Liver (tissue), 9 donors: Measurements from ENCODE around the gene RRAS2. TPM values are rescaled to one million over a fixed set of nuclear protein-coding genes. Genes with fewer than 3 reads are reported as not detected.

Source experiments
- DNase-seq: peaks from one replicate; pipeline ENCODE4 v3.0.0-alpha.2; 2017; ENCODE audit warnings: low spot score
- H3K27ac ChIP-seq, 2 donors: one replicate each; pipeline ENCODE4 v1.7.0; 2013; ENCODE audit warnings: inconsistent platforms in 2 of 2, low read length in 2 of 2, control low read depth in 1 of 2, low read depth in 1 of 2, mild to moderate bottlenecking in 1 of 2
- H3K27me3 ChIP-seq, 4 donors: one replicate each; pipeline versions ENCODE4 v1.6.1 to v1.7.0; 2013; ENCODE audit warnings: low read length in 3 of 4, inconsistent platforms in 1 of 4, mild to moderate bottlenecking in 1 of 4, moderate library complexity in 1 of 4; ENCODE audit not compliant: control insufficient read depth in 4 of 4, insufficient read depth in 4 of 4
- H3K36me3 ChIP-seq, 4 donors: one replicate each; pipeline versions ENCODE4 v1.6.1 to v1.7.0; 2013; ENCODE audit warnings: low read length in 3 of 4, mild to moderate bottlenecking in 3 of 4, low read depth in 1 of 4, moderate library complexity in 1 of 4; ENCODE audit not compliant: control insufficient read depth in 4 of 4, insufficient read depth in 3 of 4
- H3K4me1 ChIP-seq, 4 donors: one replicate each; pipeline versions ENCODE4 v1.6.1 to v1.7.0; 2013; ENCODE audit warnings: low read length in 3 of 4, mild to moderate bottlenecking in 3 of 4, moderate library complexity in 1 of 4; ENCODE audit not compliant: control insufficient read depth in 4 of 4, insufficient read depth in 4 of 4
- H3K4me3 ChIP-seq, 3 donors: one replicate each; pipeline versions ENCODE4 v1.6.1 to v1.7.0; 2013; ENCODE audit warnings: low read length in 3 of 3, control low read depth in 1 of 3, low read depth in 1 of 3, mild to moderate bottlenecking in 1 of 3
- H3K9ac ChIP-seq, 2 donors: one replicate each; pipeline ENCODE4 v1.7.0; 2013; ENCODE audit warnings: low read length in 2 of 2, mild to moderate bottlenecking in 2 of 2, moderate library complexity in 2 of 2, control low read depth in 1 of 2, low read depth in 1 of 2
- H3K9me3 ChIP-seq, 4 donors: one replicate each; pipeline versions ENCODE4 v1.6.1 to v1.7.0; 2013; ENCODE audit warnings: low read length in 3 of 4; ENCODE audit not compliant: control insufficient read depth in 4 of 4
- EGR1 ChIP-seq, 2 donors: IDR thresholded peaks; 2 replicates each; pipeline ENCODE4 v1.6.1; 2016 to 2018; ENCODE audit warnings: antibody characterized with exemption in 2 of 2, low read depth in 2 of 2
- FOXA1 ChIP-seq: IDR thresholded peaks from 2 replicates; pipeline ENCODE4 v1.6.1; 2016; ENCODE audit warnings: antibody characterized with exemption
- GABPA ChIP-seq, 2 donors: IDR thresholded peaks in 1 of 2; conservative IDR thresholded peaks in 1 of 2; 2 replicates each; pipeline ENCODE4 v1.6.1; 2016; ENCODE audit warnings: antibody characterized with exemption in 2 of 2, mild to moderate bottlenecking in 1 of 2, moderate library complexity in 1 of 2
- HNF4A ChIP-seq, 2 donors: conservative IDR thresholded peaks; 2 replicates each; pipeline ENCODE4 v1.6.1; 2016; ENCODE audit warnings: antibody characterized with exemption in 2 of 2, mild to moderate bottlenecking in 2 of 2
- JUND ChIP-seq, 2 donors: IDR thresholded peaks; 2 replicates each; pipeline ENCODE4 v1.6.1; 2016; ENCODE audit warnings: antibody characterized with exemption in 2 of 2
- NR2F2 ChIP-seq: IDR thresholded peaks from 2 replicates; pipeline ENCODE4 v1.6.1; 2016; ENCODE audit warnings: antibody characterized with exemption
- RAD21 ChIP-seq, 2 donors: IDR thresholded peaks; 2 replicates each; pipeline ENCODE4 v1.6.1; 2016; ENCODE audit warnings: antibody characterized with exemption in 2 of 2, mild to moderate bottlenecking in 2 of 2
- RXRA ChIP-seq, 2 donors: IDR thresholded peaks; 2 replicates each; pipeline ENCODE4 v1.6.1; 2017 to 2018; ENCODE audit warnings: antibody characterized with exemption in 2 of 2, mild to moderate bottlenecking in 1 of 2
- SP1 ChIP-seq: IDR thresholded peaks from 2 replicates; pipeline ENCODE4 v1.6.1; 2018; ENCODE audit warnings: antibody characterized with exemption, mild to moderate bottlenecking
- TAF1 ChIP-seq: conservative IDR thresholded peaks from 2 replicates; pipeline ENCODE4 v1.6.1; 2016; ENCODE audit warnings: antibody characterized with exemption, mild to moderate bottlenecking
- YY1 ChIP-seq: IDR thresholded peaks from 2 replicates; pipeline ENCODE4 v1.6.1; 2016; ENCODE audit warnings: antibody characterized with exemption, mild to moderate bottlenecking
- WGBS: extraction: QIAGEN DNeasy Blood & Tissue Kit; methylation state at CpG from one replicate; pipeline ENCODE4 v1.1.7; 2013; 5-methylcytosine and 5-hydroxymethylcytosine counted together
- polyA plus RNA-seq, 2 donors: library from polyadenylated mRNA; stranded (reverse) in 1 of 2; unstranded in 1 of 2; fragments of 200-250 nt in 1 of 2; fragments of >200 nt in 1 of 2; fragmentation: Nextera tagmentation in 1 of 2; extraction: Ambion mirVana in 1 of 2; gene quantifications; one replicate each; pipeline versions ENCODE4 v1.2.1 to v1.2.3, GENCODE V29; 2013 to 2015
- total RNA-seq, 2 donors: library from RNA; depleted of rRNA; stranded (reverse); fragments of >200 nt; gene quantifications; one replicate each; pipeline ENCODE4 v1.2.3, GENCODE V29; 2014
- TF ChIP-seq, protein P1 (sequence below): fragments of 150-350 bp; IDR thresholded peaks from 2 replicates; pipeline ENCODE4 v1.5.1; 2017; ENCODE audit warnings: improper control_type of control experiment, low read depth, low read length; ENCODE audit not compliant: missing input control
- TF ChIP-seq, protein P2 (sequence below): IDR thresholded peaks from 2 replicates; pipeline ENCODE4 v1.6.1; 2016; ENCODE audit warnings: antibody characterized with exemption
- TF ChIP-seq, protein P3 (sequence below): IDR thresholded peaks from 2 replicates; pipeline ENCODE4 v1.6.1; 2016; ENCODE audit warnings: antibody characterized with exemption
- TF ChIP-seq, protein P4 (sequence below): IDR thresholded peaks from 2 replicates; pipeline ENCODE4 v1.6.1; 2016; ENCODE audit warnings: antibody characterized with exemption, mild to moderate bottlenecking
- donor health status: healthy.
- donor health status: healthy.
- donor health status: healthy.
- donor health status: healthy.
- donor health status: healthy.

The RRAS2 gene
- total and polyA plus RNA-seq, 4 donors, result 11.2 to 23.8 (median 17.5) TPM

DNA sequence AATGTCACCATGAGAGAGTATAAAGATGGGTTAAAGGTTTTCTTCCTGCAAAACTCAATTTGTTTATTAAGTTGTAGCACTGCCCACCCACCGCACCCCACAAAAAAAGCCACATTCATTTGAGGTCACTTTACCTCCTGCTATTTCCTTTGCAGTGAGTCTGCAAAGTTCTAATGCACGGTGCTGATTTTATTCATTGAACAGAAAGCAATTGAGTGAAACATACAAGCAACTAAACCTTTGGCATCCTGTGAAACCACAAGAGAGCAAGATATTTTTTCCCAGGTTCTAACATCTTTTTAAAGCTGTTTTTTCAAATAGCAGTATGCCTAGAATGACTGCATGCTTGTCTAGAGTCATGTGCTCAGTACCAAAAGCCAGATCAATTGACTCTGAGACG, 39.0 kb downstream of the RRAS2 start:
- H3K9me3 ChIP-seq, result no peaks in the 10 kb centered on the region
- no peak for DNase-seq
- no peak overlapping the region for H3K9ac ChIP-seq
- no peak overlapping the region for H3K27ac ChIP-seq
- no peaks in the 10 kb centered on the region for H3K36me3 ChIP-seq
- H3K4me1 ChIP-seq, result peaks cover 2 to 11% (median 7%) of the 10 kb centered on the region in 4 donors
- 73% methylated on average over 3 of the region's 3 CpGs for WGBS
- H3K27me3 ChIP-seq, result no peaks in the 10 kb centered on the region
- TF ChIP-seq, protein P1, sequence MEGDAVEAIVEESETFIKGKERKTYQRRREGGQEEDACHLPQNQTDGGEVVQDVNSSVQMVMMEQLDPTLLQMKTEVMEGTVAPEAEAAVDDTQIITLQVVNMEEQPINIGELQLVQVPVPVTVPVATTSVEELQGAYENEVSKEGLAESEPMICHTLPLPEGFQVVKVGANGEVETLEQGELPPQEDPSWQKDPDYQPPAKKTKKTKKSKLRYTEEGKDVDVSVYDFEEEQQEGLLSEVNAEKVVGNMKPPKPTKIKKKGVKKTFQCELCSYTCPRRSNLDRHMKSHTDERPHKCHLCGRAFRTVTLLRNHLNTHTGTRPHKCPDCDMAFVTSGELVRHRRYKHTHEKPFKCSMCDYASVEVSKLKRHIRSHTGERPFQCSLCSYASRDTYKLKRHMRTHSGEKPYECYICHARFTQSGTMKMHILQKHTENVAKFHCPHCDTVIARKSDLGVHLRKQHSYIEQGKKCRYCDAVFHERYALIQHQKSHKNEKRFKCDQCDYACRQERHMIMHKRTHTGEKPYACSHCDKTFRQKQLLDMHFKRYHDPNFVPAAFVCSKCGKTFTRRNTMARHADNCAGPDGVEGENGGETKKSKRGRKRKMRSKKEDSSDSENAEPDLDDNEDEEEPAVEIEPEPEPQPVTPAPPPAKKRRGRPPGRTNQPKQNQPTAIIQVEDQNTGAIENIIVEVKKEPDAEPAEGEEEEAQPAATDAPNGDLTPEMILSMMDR, result no peak
- TF ChIP-seq FOXA1 (no peak), RAD21 (IDR thresholded peaks at IDR 0.05) (no peak), JUND (IDR thresholded peaks at IDR 0.05) (no peak), HNF4A (conservative IDR thresholded peaks at IDR 0.05) (no peak), SP1 (no peak), TAF1 (no peak)
- TF ChIP-seq, protein P2, sequence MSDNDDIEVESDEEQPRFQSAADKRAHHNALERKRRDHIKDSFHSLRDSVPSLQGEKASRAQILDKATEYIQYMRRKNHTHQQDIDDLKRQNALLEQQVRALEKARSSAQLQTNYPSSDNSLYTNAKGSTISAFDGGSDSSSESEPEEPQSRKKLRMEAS, result no peak
- TF ChIP-seq, protein P3, sequence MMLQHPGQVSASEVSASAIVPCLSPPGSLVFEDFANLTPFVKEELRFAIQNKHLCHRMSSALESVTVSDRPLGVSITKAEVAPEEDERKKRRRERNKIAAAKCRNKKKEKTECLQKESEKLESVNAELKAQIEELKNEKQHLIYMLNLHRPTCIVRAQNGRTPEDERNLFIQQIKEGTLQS, result no peak
- H3K4me3 ChIP-seq, result no peak overlapping the region

DNA sequence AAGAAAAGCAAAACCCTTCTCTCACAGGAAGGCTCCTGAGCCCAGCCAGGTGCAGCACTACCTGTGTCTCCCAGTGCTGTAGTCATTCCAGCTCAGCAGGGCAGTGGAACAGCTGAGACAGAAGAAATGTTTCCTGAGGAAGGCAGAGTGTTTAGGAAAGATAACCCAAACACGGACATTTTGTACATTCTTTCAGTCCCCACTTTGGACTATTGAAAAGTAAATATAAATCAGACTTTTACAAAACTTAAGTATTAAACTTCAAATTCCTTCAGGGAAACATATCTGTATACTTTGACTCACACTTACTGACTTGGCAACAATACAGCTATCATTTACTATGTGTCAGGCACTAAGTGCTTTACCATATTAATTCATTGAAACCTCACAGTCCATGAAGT, 40.4 kb downstream of the RRAS2 start:
- H3K9ac ChIP-seq, result no peak overlapping the region
- WGBS, result 60% methylated on average over 1 of the region's 1 CpG
- no peaks in the 10 kb centered on the region for H3K27me3 ChIP-seq
- no peaks in the 10 kb centered on the region for H3K36me3 ChIP-seq
- no peak overlapping the region for H3K4me3 ChIP-seq
- TF ChIP-seq, protein P2, result no peak
- TF ChIP-seq RAD21 (IDR thresholded peaks at IDR 0.05) (no peak), RXRA (IDR thresholded peaks at IDR 0.05) (no peak), EGR1 (IDR thresholded peaks at IDR 0.05; ENCODE audit: low read depth in 2 of 2) (no peak), GABPA (IDR thresholded peaks at IDR 0.05 in 1 of 2, conservative IDR thresholded peaks at IDR 0.05 in 1 of 2) (no peak), FOXA1 (no peak), YY1 (no peak), HNF4A (conservative IDR thresholded peaks at IDR 0.05) (no peak), NR2F2 (no peak)
- TF ChIP-seq, protein P1, result no peak
- TF ChIP-seq, protein P4, sequence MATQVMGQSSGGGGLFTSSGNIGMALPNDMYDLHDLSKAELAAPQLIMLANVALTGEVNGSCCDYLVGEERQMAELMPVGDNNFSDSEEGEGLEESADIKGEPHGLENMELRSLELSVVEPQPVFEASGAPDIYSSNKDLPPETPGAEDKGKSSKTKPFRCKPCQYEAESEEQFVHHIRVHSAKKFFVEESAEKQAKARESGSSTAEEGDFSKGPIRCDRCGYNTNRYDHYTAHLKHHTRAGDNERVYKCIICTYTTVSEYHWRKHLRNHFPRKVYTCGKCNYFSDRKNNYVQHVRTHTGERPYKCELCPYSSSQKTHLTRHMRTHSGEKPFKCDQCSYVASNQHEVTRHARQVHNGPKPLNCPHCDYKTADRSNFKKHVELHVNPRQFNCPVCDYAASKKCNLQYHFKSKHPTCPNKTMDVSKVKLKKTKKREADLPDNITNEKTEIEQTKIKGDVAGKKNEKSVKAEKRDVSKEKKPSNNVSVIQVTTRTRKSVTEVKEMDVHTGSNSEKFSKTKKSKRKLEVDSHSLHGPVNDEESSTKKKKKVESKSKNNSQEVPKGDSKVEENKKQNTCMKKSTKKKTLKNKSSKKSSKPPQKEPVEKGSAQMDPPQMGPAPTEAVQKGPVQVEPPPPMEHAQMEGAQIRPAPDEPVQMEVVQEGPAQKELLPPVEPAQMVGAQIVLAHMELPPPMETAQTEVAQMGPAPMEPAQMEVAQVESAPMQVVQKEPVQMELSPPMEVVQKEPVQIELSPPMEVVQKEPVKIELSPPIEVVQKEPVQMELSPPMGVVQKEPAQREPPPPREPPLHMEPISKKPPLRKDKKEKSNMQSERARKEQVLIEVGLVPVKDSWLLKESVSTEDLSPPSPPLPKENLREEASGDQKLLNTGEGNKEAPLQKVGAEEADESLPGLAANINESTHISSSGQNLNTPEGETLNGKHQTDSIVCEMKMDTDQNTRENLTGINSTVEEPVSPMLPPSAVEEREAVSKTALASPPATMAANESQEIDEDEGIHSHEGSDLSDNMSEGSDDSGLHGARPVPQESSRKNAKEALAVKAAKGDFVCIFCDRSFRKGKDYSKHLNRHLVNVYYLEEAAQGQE, result no peak
- H3K4me1 ChIP-seq, result peaks cover 2 to 11% (median 7%) of the 10 kb centered on the region in 4 donors
- DNase-seq, result no peak
- no peak overlapping the region for H3K27ac ChIP-seq
- no peaks in the 10 kb centered on the region for H3K9me3 ChIP-seq
